DND-41 (cell line): ENCODE measurements around the gene NCR1.

Source experiments
- CTCF ChIP-seq: IDR thresholded peaks from 2 replicates; pipeline ENCODE4 v1.5.1; 2012; ENCODE audit warnings: borderline replicate concordance, low read length, moderate library complexity, mild to moderate bottlenecking; ENCODE audit not compliant: poor library complexity, severe bottlenecking; ENCODE audit errors: extremely low read depth
- EZH2 ChIP-seq: IDR thresholded peaks from 3 replicates; pipeline ENCODE4 v1.6.1; 2012; ENCODE audit warnings: borderline replicate concordance, low read depth, mild to moderate bottlenecking, moderate library complexity, low read length, inconsistent platforms; ENCODE audit not compliant: severe bottlenecking

DNA sequence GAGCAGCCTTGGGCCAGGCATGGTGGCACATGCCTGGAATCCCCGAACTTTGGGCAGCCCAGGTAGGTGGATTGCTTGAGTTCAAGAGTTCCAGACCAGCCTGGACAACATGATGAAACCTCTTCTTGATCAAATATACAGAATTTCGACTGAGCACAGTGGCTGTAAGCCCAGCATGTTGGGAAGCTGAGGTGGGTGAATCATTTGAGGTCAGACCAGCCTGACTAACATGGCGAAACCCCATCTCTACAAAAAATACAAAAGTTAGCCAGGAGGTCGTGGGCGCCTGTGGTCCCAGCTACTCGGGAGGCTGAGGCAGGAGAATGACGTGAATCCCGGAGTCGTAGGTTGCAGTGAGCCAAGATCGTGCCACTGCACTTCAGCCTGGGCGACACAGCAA, 49.4 kb downstream of the NCR1 start:
- no peak for TF ChIP-seq CTCF
- TF ChIP-seq EZH2 = no peak
